GM23248 (cell line): ENCODE results near the gene CFAP20DC. TPM values are rescaled to one million over a fixed set of nuclear protein-coding genes. Genes with fewer than 3 reads are reported as not detected.

Source experiments
- DNase-seq: peaks from one replicate; pipeline ENCODE4 v3.0.0-alpha.2; 2015
- H2AFZ ChIP-seq: fragments of 200-600 bp; sonication (generic); 2 replicates; pipeline ENCODE4 v1.6.1; 2016; ENCODE audit warnings: antibody characterized with exemption
- H3F3A ChIP-seq: fragments of 200-600 bp; sonication (generic); 2 replicates; pipeline ENCODE4 v1.6.1; 2016; ENCODE audit warnings: mild to moderate bottlenecking, antibody characterized with exemption, mixed run types; ENCODE audit not compliant: insufficient read depth
- H3K27ac ChIP-seq: fragments of 200-600 bp; sonication (generic); 2 replicates; pipeline ENCODE4 v1.5.1; 2016; ENCODE audit warnings: mild to moderate bottlenecking
- H3K27me3 ChIP-seq: fragments of 200-600 bp; sonication (generic); replicated peaks from 2 replicates; pipeline ENCODE4 v1.6.1; 2016; ENCODE audit warnings: mild to moderate bottlenecking; ENCODE audit not compliant: insufficient read depth
- H3K36me3 ChIP-seq: fragments of 200-600 bp; sonication (generic); 2 replicates; pipeline ENCODE4 v1.6.1; 2016; ENCODE audit warnings: low read depth, mild to moderate bottlenecking
- H3K4me1 ChIP-seq: fragments of 200-600 bp; sonication (generic); 2 replicates; pipeline ENCODE4 v1.6.1; 2016; ENCODE audit warnings: mild to moderate bottlenecking; ENCODE audit not compliant: insufficient read depth
- H3K4me2 ChIP-seq: fragments of 200-600 bp; sonication (generic); one replicate; pipeline ENCODE4 v1.6.1; 2016; ENCODE audit warnings: mild to moderate bottlenecking; ENCODE audit not compliant: unreplicated experiment
- H3K4me3 ChIP-seq: fragments of 200-600 bp; sonication (generic); 2 replicates; pipeline ENCODE4 v1.5.1; 2016; ENCODE audit warnings: mild to moderate bottlenecking
- H3K79me2 ChIP-seq: fragments of 200-600 bp; sonication (generic); 2 replicates; pipeline ENCODE4 v1.6.1; 2016; ENCODE audit warnings: mild to moderate bottlenecking; ENCODE audit not compliant: insufficient read depth
- H3K9ac ChIP-seq: fragments of 200-600 bp; sonication (generic); 2 replicates; pipeline ENCODE4 v1.6.1; 2016; ENCODE audit warnings: mild to moderate bottlenecking
- H3K9me2 ChIP-seq: fragments of 200-600 bp; sonication (generic); 2 replicates; pipeline ENCODE4 v1.6.1; 2016; ENCODE audit warnings: mixed run types, mild to moderate bottlenecking, moderate library complexity; ENCODE audit not compliant: insufficient read depth
- H3K9me3 ChIP-seq: fragments of 200-600 bp; sonication (generic); one replicate; pipeline ENCODE4 v1.6.1; 2017; ENCODE audit warnings: low read depth
- H4K20me1 ChIP-seq: fragments of 200-600 bp; sonication (generic); 2 replicates; pipeline ENCODE4 v1.6.0; 2016; ENCODE audit not compliant: insufficient read depth
- EZH2 ChIP-seq: fragments of 200-600 bp; sonication (generic); IDR thresholded peaks from 2 replicates; pipeline ENCODE4 v1.6.1; 2018; ENCODE audit warnings: antibody characterized with exemption, mild to moderate bottlenecking; ENCODE audit not compliant: insufficient read depth, poor library complexity, severe bottlenecking
- EZH2phosphoT487 ChIP-seq: fragments of 200-600 bp; sonication (generic); IDR thresholded peaks from 2 replicates; pipeline ENCODE4 v1.6.1; 2018; ENCODE audit warnings: antibody characterized with exemption, moderate library complexity, mild to moderate bottlenecking, low read depth; ENCODE audit not compliant: insufficient read depth
- WGBS, 2 experiments: methylation state at CpG; one replicate each; pipeline ENCODE4 v1.1.6; 2015 to 2017; ENCODE audit warnings: low lambda C conversion rate in 2 of 2, low coverage in 1 of 2; ENCODE audit errors: missing lambda C conversion rate in 2 of 2; 5-methylcytosine and 5-hydroxymethylcytosine counted together
- in situ Hi-C: fragments of 300-500 bp; cut with MboI; formaldehyde crosslinking; loops from 2 replicates; pipeline ENCODE4 v1.15.0; 2020
- polyA plus RNA-seq: library from polyadenylated mRNA; unstranded; fragments of >200 nt; fragmentation: Nextera tagmentation; extraction: Ambion mirVana; gene quantifications from 2 replicates; pipeline ENCODE4 v1.2.1, GENCODE V29; 2016
- total RNA-seq: library from RNA; depleted of rRNA; stranded (reverse); fragments of >200 nt; shearing (Covaris generic); gene quantifications from 2 replicates; pipeline ENCODE4 v1.2.3, GENCODE V29; 2014

Gene CFAP20DC
- total and polyA plus RNA-seq, 2 experiments from 2014 or later: 1.9 to 2.9 TPM

GRCh38 chr3:58924578-58924977 lies 125.2 kb downstream of the CFAP20DC start:
- no peak overlapping the region for H3K4me3 ChIP-seq
- no peaks in the 10 kb centered on the region for H4K20me1 ChIP-seq
- no peak overlapping the region for H3K27ac ChIP-seq
- H3K36me3 ChIP-seq: no peaks in the 10 kb centered on the region
- no peaks in the 10 kb centered on the region for H3F3A ChIP-seq
- H2AFZ ChIP-seq: no peak overlapping the region
- in situ Hi-C loops: no loop called here
- H3K27me3 ChIP-seq: no peaks in the 10 kb centered on the region
- H3K79me2 ChIP-seq: no peaks in the 10 kb centered on the region
- no peaks in the 10 kb centered on the region for H3K4me1 ChIP-seq
- peak; percentile 24 for DNase-seq
- TF ChIP-seq EZH2 (no peak), EZH2phosphoT487 (no peak)
- H3K9ac ChIP-seq: no peak overlapping the region
- H3K9me2 ChIP-seq: no peaks in the 10 kb centered on the region
- H3K4me2 ChIP-seq: no peak overlapping the region
- no peaks in the 10 kb centered on the region for H3K9me3 ChIP-seq
- WGBS, 2 experiments: 0 to 4% methylated on average over 1 of the region's 1 CpG

GRCh38 chr3:58900386-58900785 lies 149.4 kb downstream of the CFAP20DC start:
- Histone ChIP-seq H3K27me3 (no peaks in the 10 kb centered on the region), H3K4me3 (no peak overlapping the region), H3K9me2 (no peaks in the 10 kb centered on the region), H3F3A (no peaks in the 10 kb centered on the region), H4K20me1 (no peaks in the 10 kb centered on the region), H3K9ac (no peak overlapping the region), H3K36me3 (no peaks in the 10 kb centered on the region), H3K4me2 (no peak overlapping the region), H3K27ac (no peak overlapping the region), H3K9me3 (no peaks in the 10 kb centered on the region), H3K4me1 (0 out of 2 replicates have a peak, but pooled peaks cover 5% of the 10 kb centered on the region), H3K79me2 (no peaks in the 10 kb centered on the region), H2AFZ (no peak overlapping the region)
- WGBS, 2 experiments: 97 to 100% methylated on average over 1 of the region's 1 CpG
- in situ Hi-C loops: no loop called here
- no peak for TF ChIP-seq EZH2phosphoT487
- no peak for TF ChIP-seq EZH2
- DNase-seq: no peak

- no peak for DNase-seq
- Histone ChIP-seq H3K36me3 (no peaks in the 10 kb centered on the region), H3K27ac (no peak overlapping the region), H3K4me3 (no peak overlapping the region), H3K4me2 (no peak overlapping the region), H3K9me3 (no peaks in the 10 kb centered on the region), H4K20me1 (no peaks in the 10 kb centered on the region), H3K9ac (no peak overlapping the region), H3K79me2 (no peaks in the 10 kb centered on the region), H3K27me3 (no peaks in the 10 kb centered on the region), H3K9me2 (no peaks in the 10 kb centered on the region), H3F3A (no peaks in the 10 kb centered on the region), H2AFZ (no peak overlapping the region), H3K4me1 (0 out of 2 replicates have a peak, but pooled peaks cover 5% of the 10 kb centered on the region)
- TF ChIP-seq EZH2 (no peak), EZH2phosphoT487 (no peak)
- in situ Hi-C loops: no loop called here
- WGBS, 2 experiments: 72% methylated on average over 2 of the region's 2 CpGs
Measured at GRCh38 chr3:58899953-58900298, 149.9 kb downstream of the CFAP20DC start.

- Histone ChIP-seq H3K9ac (no peak overlapping the region), H3F3A (no peaks in the 10 kb centered on the region), H3K79me2 (no peaks in the 10 kb centered on the region), H3K4me1 (0 out of 2 replicates have a peak, but pooled peaks cover 5% of the 10 kb centered on the region), H2AFZ (no peak overlapping the region), H3K27me3 (no peaks in the 10 kb centered on the region), H3K9me3 (no peaks in the 10 kb centered on the region), H4K20me1 (no peaks in the 10 kb centered on the region), H3K4me2 (no peak overlapping the region), H3K36me3 (no peaks in the 10 kb centered on the region), H3K27ac (no peak overlapping the region), H3K9me2 (no peaks in the 10 kb centered on the region), H3K4me3 (no peak overlapping the region)
- TF ChIP-seq EZH2phosphoT487: no peak
- no peak for TF ChIP-seq EZH2
- WGBS, 2 experiments: 16 to 19% methylated on average over 8 of the region's 8 CpGs
- DNase-seq: peak; percentile 12
- in situ Hi-C loops: no loop called here
Measured at GRCh38 chr3:58899159-58899952, 150.5 kb downstream of the CFAP20DC start.

- H3K9ac ChIP-seq: no peak overlapping the region
- no peaks in the 10 kb centered on the region for H3K79me2 ChIP-seq
- in situ Hi-C loops: no loop called here
- no peak overlapping the region for H2AFZ ChIP-seq
- no peak overlapping the region for H3K4me3 ChIP-seq
- H3K4me2 ChIP-seq: no peak overlapping the region
- H4K20me1 ChIP-seq: no peaks in the 10 kb centered on the region
- no peaks in the 10 kb centered on the region for H3K9me3 ChIP-seq
- no peak for DNase-seq
- H3K27ac ChIP-seq: no peak overlapping the region
- no peaks in the 10 kb centered on the region for H3K9me2 ChIP-seq
- 0 out of 2 replicates have a peak, but pooled peaks cover 5% of the 10 kb centered on the region for H3K4me1 ChIP-seq
- H3K27me3 ChIP-seq: no peaks in the 10 kb centered on the region
- no peaks in the 10 kb centered on the region for H3F3A ChIP-seq
- 96 to 98% methylated on average over 2 of the region's 2 CpGs for WGBS, 2 experiments
- H3K36me3 ChIP-seq: no peaks in the 10 kb centered on the region
- no peak for TF ChIP-seq EZH2phosphoT487
- no peak for TF ChIP-seq EZH2
Measured at GRCh38 chr3:58898513-58898912, 151.3 kb downstream of the CFAP20DC start.
